Left ventricle myocardium inferior (tissue), 1 donor: ENCODE measurements around the gene ADGRA3. TPM values are rescaled to one million over a fixed set of nuclear protein-coding genes. Genes with fewer than 3 reads are reported as not detected.
A peak's percentile ranks its signal among the peaks of the same experiment; 100 is the strongest.

Experiments used
- DNase-seq: peaks from one replicate; pipeline ENCODE4 v3.0.0-alpha.2; 2020
- H3K27ac ChIP-seq: fragments of 200-600 bp; replicated peaks from 2 replicates; pipeline ENCODE4 v1.8.0; 2021
- H3K27me3 ChIP-seq: fragments of 200-600 bp; 2 replicates; pipeline ENCODE4 v1.8.0; 2021; ENCODE audit warnings: low read depth
- H3K36me3 ChIP-seq: fragments of 200-600 bp; 2 replicates; pipeline ENCODE4 v1.8.0; 2021
- H3K4me1 ChIP-seq: fragments of 200-600 bp; 2 replicates; pipeline ENCODE4 v1.8.0; 2021
- H3K4me3 ChIP-seq: fragments of 200-600 bp; 2 replicates; pipeline ENCODE4 v1.8.0; 2021; ENCODE audit warnings: mild to moderate bottlenecking, moderate library complexity
- H3K9me3 ChIP-seq: fragments of 200-600 bp; replicated peaks from 2 replicates; pipeline ENCODE4 v1.8.0; 2021
- intact Hi-C: fragments of 100-400 bp; cut with micrococcal nuclease; formaldehyde crosslinking; loops from one replicate; pipeline ENCODE4 v1.11.0; 2022
- total RNA-seq: library from RNA; stranded (reverse); fragmentation: NEBNext Ultra II Directional; extraction: Animal tissue kit (Norgen Biotek cat#: 25700); gene quantifications from one replicate; pipeline ENCODE4 v1.2.1, GENCODE V29; 2021
- TF ChIP-seq, protein P1 (sequence below): fragments of 200-600 bp; IDR thresholded peaks from 2 replicates; pipeline ENCODE4 v1.8.0; 2021; ENCODE audit warnings: antibody characterized with exemption, mild to moderate bottlenecking, borderline replicate concordance
- donor health status: DM: no; HTN: yes; CAD: no; lungs with severe emphysema.

ADGRA3 gene
- total RNA-seq, 1 donor from 2014 or later, result 26.9 TPM

GRCh38 chr4:22356987-22357596 is 158.8 kb downstream of the ADGRA3 start:
- H3K4me3 ChIP-seq, result no peak overlapping the region
- TF ChIP-seq, protein P1, sequence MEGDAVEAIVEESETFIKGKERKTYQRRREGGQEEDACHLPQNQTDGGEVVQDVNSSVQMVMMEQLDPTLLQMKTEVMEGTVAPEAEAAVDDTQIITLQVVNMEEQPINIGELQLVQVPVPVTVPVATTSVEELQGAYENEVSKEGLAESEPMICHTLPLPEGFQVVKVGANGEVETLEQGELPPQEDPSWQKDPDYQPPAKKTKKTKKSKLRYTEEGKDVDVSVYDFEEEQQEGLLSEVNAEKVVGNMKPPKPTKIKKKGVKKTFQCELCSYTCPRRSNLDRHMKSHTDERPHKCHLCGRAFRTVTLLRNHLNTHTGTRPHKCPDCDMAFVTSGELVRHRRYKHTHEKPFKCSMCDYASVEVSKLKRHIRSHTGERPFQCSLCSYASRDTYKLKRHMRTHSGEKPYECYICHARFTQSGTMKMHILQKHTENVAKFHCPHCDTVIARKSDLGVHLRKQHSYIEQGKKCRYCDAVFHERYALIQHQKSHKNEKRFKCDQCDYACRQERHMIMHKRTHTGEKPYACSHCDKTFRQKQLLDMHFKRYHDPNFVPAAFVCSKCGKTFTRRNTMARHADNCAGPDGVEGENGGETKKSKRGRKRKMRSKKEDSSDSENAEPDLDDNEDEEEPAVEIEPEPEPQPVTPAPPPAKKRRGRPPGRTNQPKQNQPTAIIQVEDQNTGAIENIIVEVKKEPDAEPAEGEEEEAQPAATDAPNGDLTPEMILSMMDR, result peak; percentile 33

GRCh38 chr4:22348410-22348809 is 167.5 kb downstream of the ADGRA3 start:
- Histone ChIP-seq H3K27ac (no peak overlapping the region), H3K4me1 (no peaks in the 10 kb centered on the region), H3K9me3 (peaks cover 5% of the 10 kb centered on the region), H3K27me3 (no peaks in the 10 kb centered on the region), H3K4me3 (no peak overlapping the region), H3K36me3 (no peaks in the 10 kb centered on the region)
- no peak for DNase-seq
- intact Hi-C loops, result no loop called here
- TF ChIP-seq, protein P1, result no peak

More at GRCh38 chr4:22356987-22357596, 158.8 kb downstream of the ADGRA3 start:
- Histone ChIP-seq H3K27ac (no peak overlapping the region), H3K4me1 (no peaks in the 10 kb centered on the region), H3K27me3 (no peaks in the 10 kb centered on the region), H3K36me3 (no peaks in the 10 kb centered on the region), H3K9me3 (peaks cover 27% of the 10 kb centered on the region)
- DNase-seq, result no peak
- intact Hi-C loops, result no loop called here

DNA sequence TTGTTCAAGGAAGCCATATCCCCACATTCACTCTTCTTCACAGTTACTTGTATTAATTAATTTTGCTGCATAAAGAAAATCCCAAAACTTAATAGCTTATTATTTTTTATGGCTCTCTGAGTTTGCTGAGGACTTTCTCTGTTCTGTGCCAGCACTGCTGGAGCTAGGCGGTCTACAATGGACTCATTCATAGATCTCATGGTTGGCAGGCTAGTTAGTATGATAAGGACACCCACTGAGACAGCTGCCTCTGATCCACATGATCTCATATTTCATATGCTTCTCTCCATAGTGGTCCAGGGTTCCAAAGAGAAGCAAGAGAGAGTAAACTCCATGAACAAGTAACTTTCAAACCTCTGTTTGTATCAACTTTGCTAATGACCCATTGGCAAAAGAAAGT is 170.2 kb downstream of the ADGRA3 start:
- Histone ChIP-seq H3K9me3 (no peaks in the 10 kb centered on the region), H3K4me3 (no peak overlapping the region), H3K27ac (no peak overlapping the region), H3K27me3 (no peaks in the 10 kb centered on the region), H3K4me1 (no peaks in the 10 kb centered on the region), H3K36me3 (no peaks in the 10 kb centered on the region)
- intact Hi-C loops, result no loop called here
- DNase-seq, result no peak
- TF ChIP-seq, protein P1, result no peak

DNA sequence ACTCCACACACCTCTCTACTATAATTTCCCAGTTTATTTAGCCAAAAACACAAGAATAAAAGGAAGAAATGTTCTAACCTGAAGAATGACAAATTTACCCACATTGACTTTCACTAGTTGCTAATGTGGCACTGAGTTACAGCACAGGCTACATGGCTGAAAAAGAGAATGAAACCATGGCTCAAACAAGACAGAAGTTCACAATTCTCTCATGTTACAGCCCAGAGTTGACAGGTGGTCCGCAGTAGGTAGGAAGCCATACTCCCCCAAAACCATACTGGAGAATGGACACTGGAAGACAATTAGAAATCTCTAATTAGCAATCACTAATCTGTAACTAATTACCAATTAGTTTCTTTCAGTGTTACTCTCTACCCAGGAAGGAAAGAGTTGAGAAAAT is 170.8 kb downstream of the ADGRA3 start:
- no peaks in the 10 kb centered on the region for H3K4me1 ChIP-seq
- H3K27me3 ChIP-seq, result no peaks in the 10 kb centered on the region
- DNase-seq, result no peak

GRCh38 chr4:22343606-22344005 is 172.3 kb downstream of the ADGRA3 start:
- Histone ChIP-seq H3K4me3 (no peak overlapping the region), H3K9me3 (no peaks in the 10 kb centered on the region), H3K27me3 (no peaks in the 10 kb centered on the region), H3K27ac (no peak overlapping the region), H3K36me3 (no peaks in the 10 kb centered on the region), H3K4me1 (peaks cover 9% of the 10 kb centered on the region)
- TF ChIP-seq, protein P1, result no peak
- DNase-seq, result no peak
- intact Hi-C loops, result no loop called here

More for the DNA sequence above, 170.8 kb downstream of the ADGRA3 start:
- TF ChIP-seq, protein P1, result no peak
- intact Hi-C loops, result no loop called here
- no peaks in the 10 kb centered on the region for H3K9me3 ChIP-seq
- no peak overlapping the region for H3K4me3 ChIP-seq
- no peaks in the 10 kb centered on the region for H3K36me3 ChIP-seq
- no peak overlapping the region for H3K27ac ChIP-seq
